ENCODE results near the gene NOD1.

NOD1 gene

DNA sequence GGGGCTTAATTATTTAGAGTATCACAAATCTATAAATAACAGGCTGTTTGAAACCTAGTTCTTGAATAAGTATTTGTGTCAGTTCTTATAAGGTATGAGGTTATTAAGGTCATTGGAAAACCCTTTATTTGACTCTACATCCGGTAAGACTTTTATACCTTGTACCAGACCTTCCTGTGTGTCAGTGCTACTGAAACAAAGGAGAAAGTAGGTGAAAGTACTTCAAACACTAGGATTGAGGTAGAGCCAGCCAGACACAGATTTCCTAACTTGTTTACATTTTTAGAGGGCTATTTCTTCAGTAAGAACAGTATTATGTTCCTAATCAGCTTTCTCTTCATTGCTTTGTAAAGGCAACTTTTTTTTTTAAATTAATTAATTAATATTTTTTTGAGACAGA lies 100.3 kb downstream of the NOD1 start:
- no peak for TF ChIP-seq ZNF274 (IDR thresholded peaks at IDR 0.05; ENCODE audit: low read depth, low read length)
- H3K4me3 ChIP-seq (ENCODE audit: low read length): no peak overlapping the region
